A673 (cell line): Measurements from ENCODE around the gene KLHDC8B. TPM values are rescaled to one million over a fixed set of nuclear protein-coding genes. Genes with fewer than 3 reads are reported as not detected.

Source experiments
- BruUV-seq: library from RNA; stranded (reverse); fragments of 400-500 nt; replicated peaks from 2 replicates; lab custom pipeline; 2021; lab: Mats Ljungman, UMichigan
- CTCF ChIA-PET: fragments of 300-600 bp; sonication (Branson Sonifier 250); formaldehyde crosslinking; loops from one replicate; lab custom pipeline; 2022; ENCODE audit warnings: antibody characterized with exemption; lab: Charles Lee
- POLR2A ChIA-PET: fragments of 300-600 bp; sonication (Branson Sonifier 250); formaldehyde crosslinking; loops from one replicate; lab custom pipeline; 2022; ENCODE audit warnings: antibody characterized with exemption; ENCODE audit not compliant: low non-redundant PET; lab: Charles Lee
- DNase-seq: peaks from one replicate; pipeline ENCODE4 v3.0.0-alpha.2; 2015; ENCODE audit warnings: low spot score
- H3K27ac ChIP-seq: fragments of 200-600 bp; sonication (generic); 2 replicates; pipeline ENCODE4 v1.5.1; 2016; ENCODE audit warnings: mixed run types, low read depth, mild to moderate bottlenecking, mixed read lengths, antibody characterized with exemption, low read length; ENCODE audit not compliant: poor library complexity, severe bottlenecking
- H3K27me3 ChIP-seq: fragments of 200-600 bp; sonication (generic); replicated peaks from 2 replicates; pipeline ENCODE4 v1.6.1; 2017; ENCODE audit warnings: mixed run types, low read depth, mild to moderate bottlenecking, mixed read lengths, antibody characterized with exemption, low read length; ENCODE audit not compliant: insufficient read depth, poor library complexity
- H3K36me3 ChIP-seq: fragments of 200-600 bp; sonication (generic); 2 replicates; pipeline ENCODE4 v1.6.1; 2016; ENCODE audit warnings: mixed run types, mild to moderate bottlenecking, mixed read lengths, antibody characterized with exemption, low read length; ENCODE audit not compliant: insufficient read depth, poor library complexity, severe bottlenecking
- H3K4me1 ChIP-seq: fragments of 200-600 bp; sonication (generic); 2 replicates; pipeline ENCODE4 v1.6.1; 2017; ENCODE audit warnings: mixed run types, mild to moderate bottlenecking, mixed read lengths, antibody characterized with exemption, low read length; ENCODE audit not compliant: insufficient read depth, poor library complexity, severe bottlenecking
- H3K4me3 ChIP-seq: fragments of 200-600 bp; sonication (generic); 2 replicates; pipeline ENCODE4 v1.5.1; 2016; ENCODE audit warnings: low read depth, mixed run types, mild to moderate bottlenecking, mixed read lengths, low read length; ENCODE audit not compliant: poor library complexity, severe bottlenecking
- H3K9me3 ChIP-seq: fragments of 200-600 bp; sonication (generic); 2 replicates; pipeline ENCODE4 v1.6.1; 2016; ENCODE audit warnings: mixed run types, low read depth, mild to moderate bottlenecking, mixed read lengths, antibody characterized with exemption, low read length; ENCODE audit not compliant: poor library complexity, severe bottlenecking
- EZH2 ChIP-seq: fragments of 200-600 bp; sonication (generic); IDR thresholded peaks from 2 replicates; pipeline ENCODE4 v1.6.1; 2017; ENCODE audit warnings: borderline replicate concordance, low read depth, mild to moderate bottlenecking, mixed read lengths, antibody characterized with exemption, low read length; ENCODE audit not compliant: poor library complexity, severe bottlenecking
- intact Hi-C: fragments of 100-400 bp; cut with micrococcal nuclease; formaldehyde crosslinking; loops from one replicate; pipeline ENCODE4 v1.10.0; 2022; ENCODE audit not compliant: unreplicated experiment
- total RNA-seq: library from RNA; stranded (reverse); gene quantifications from 2 replicates; pipeline ENCODE4 v1.2.3, GENCODE V29; 2021
- TF ChIP-seq, protein P1 (sequence below): fragments of 300-800, 200-600 bp; sonication (generic); conservative IDR thresholded peaks from 2 replicates; pipeline ENCODE4 v1.5.1; 2017; ENCODE audit warnings: low read depth, mild to moderate bottlenecking, antibody characterized with exemption, low read length, moderate library complexity, mixed read lengths

Gene KLHDC8B
- total RNA-seq, 1 experiment from 2014 or later, result 5.1 TPM

DNA sequence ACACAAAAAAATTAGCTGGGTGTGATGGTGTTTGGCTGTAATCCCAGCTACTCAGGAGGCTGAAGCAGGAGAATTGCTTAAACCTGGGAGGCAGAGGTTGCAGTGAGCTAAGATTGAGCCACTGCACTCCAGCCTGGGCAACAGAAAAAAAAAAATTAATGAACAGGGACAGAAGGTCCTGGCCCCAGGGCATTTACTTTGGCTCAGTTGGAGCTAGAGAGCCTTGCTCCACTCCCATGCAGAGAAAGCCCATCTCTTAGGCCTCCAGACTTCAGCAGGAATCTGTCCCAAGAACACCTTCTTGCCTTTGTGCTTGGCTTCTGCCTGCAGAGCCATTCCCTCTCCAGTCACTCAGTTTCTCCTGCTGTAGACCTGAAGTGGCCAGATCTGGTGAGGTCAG is 8.7 kb downstream of the KLHDC8B start:
- H3K27me3 ChIP-seq, result no peaks in the 10 kb centered on the region
- intact Hi-C loops, result no loop called here
- TF ChIP-seq EZH2, result no peak
- TF ChIP-seq, protein P1, sequence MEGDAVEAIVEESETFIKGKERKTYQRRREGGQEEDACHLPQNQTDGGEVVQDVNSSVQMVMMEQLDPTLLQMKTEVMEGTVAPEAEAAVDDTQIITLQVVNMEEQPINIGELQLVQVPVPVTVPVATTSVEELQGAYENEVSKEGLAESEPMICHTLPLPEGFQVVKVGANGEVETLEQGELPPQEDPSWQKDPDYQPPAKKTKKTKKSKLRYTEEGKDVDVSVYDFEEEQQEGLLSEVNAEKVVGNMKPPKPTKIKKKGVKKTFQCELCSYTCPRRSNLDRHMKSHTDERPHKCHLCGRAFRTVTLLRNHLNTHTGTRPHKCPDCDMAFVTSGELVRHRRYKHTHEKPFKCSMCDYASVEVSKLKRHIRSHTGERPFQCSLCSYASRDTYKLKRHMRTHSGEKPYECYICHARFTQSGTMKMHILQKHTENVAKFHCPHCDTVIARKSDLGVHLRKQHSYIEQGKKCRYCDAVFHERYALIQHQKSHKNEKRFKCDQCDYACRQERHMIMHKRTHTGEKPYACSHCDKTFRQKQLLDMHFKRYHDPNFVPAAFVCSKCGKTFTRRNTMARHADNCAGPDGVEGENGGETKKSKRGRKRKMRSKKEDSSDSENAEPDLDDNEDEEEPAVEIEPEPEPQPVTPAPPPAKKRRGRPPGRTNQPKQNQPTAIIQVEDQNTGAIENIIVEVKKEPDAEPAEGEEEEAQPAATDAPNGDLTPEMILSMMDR, result no peak
- ChIA-PET CTCF (no interaction called here), POLR2A (interaction anchor here (0.6 kb wide), 1 partner anchor 76 kb away, joined by 12 read pairs; no protein-coding TSS in a partner anchor)
- no peak overlapping the region for H3K27ac ChIP-seq
- no peak overlapping the region for H3K4me3 ChIP-seq
- DNase-seq, result no peak
- H3K36me3 ChIP-seq, result no peaks in the 10 kb centered on the region
- no TSS peak for BruUV-seq
- no peaks in the 10 kb centered on the region for H3K9me3 ChIP-seq
- no peaks in the 10 kb centered on the region for H3K4me1 ChIP-seq

- Histone ChIP-seq H3K9me3 (no peaks in the 10 kb centered on the region), H3K27me3 (no peaks in the 10 kb centered on the region), H3K4me1 (no peaks in the 10 kb centered on the region), H3K36me3 (no peaks in the 10 kb centered on the region), H3K4me3 (no peak overlapping the region), H3K27ac (no peak overlapping the region)
- no TSS peak for BruUV-seq
- CTCF ChIA-PET, result no interaction called here
- DNase-seq, result no peak
- no peak for TF ChIP-seq EZH2
- TF ChIP-seq, protein P1, result no peak
- POLR2A ChIA-PET, result no interaction called here
- intact Hi-C loops, result no loop called here
Measured at GRCh38 chr3:49181351-49181750, 10.0 kb downstream of the KLHDC8B start.

GRCh38 chr3:49182682-49183081 is 11.3 kb downstream of the KLHDC8B start:
- intact Hi-C loops, result no loop called here
- no peaks in the 10 kb centered on the region for H3K27me3 ChIP-seq
- ChIA-PET POLR2A (no interaction called here), CTCF (no interaction called here)
- BruUV-seq, result no TSS peak
- H3K4me1 ChIP-seq, result no peaks in the 10 kb centered on the region
- TF ChIP-seq EZH2, result no peak
- TF ChIP-seq, protein P1, result no peak
- no peaks in the 10 kb centered on the region for H3K36me3 ChIP-seq
- DNase-seq, result no peak
- H3K4me3 ChIP-seq, result no peak overlapping the region
- H3K27ac ChIP-seq, result no peak overlapping the region
- H3K9me3 ChIP-seq, result no peaks in the 10 kb centered on the region
